Ovary (tissue), 9 donors: ENCODE results near the gene CCDC167. TPM values are rescaled to one million over a fixed set of nuclear protein-coding genes. Genes with fewer than 3 reads are reported as not detected.

Experiments
- DNase-seq, 5 donors: peaks; one replicate each; pipeline ENCODE4 v3.0.0-alpha.2; 2019 to 2020
- H3K27ac ChIP-seq, 2 donors: fragments of 200-600 bp; one replicate each; pipeline versions ENCODE4 v1.5.1 to v1.8.0; 2019 to 2022
- H3K27me3 ChIP-seq: fragments of 200-600 bp; one replicate; pipeline ENCODE4 v1.8.0; 2022
- H3K36me3 ChIP-seq: fragments of 200-600 bp; sonication (generic); one replicate; pipeline ENCODE4 v1.5.1; 2019
- H3K4me1 ChIP-seq: one replicate; pipeline ENCODE4 v1.8.1; 2013; ENCODE audit warnings: mild to moderate bottlenecking, moderate library complexity; ENCODE audit not compliant: insufficient read depth
- H3K4me3 ChIP-seq: fragments of 200-600 bp; sonication (generic); one replicate; pipeline ENCODE4 v1.5.1; 2017
- H3K9me3 ChIP-seq, 2 donors: fragments of 200-600 bp in 1 of 2; sonication (generic) in 1 of 2; one replicate each; pipeline versions ENCODE4 v1.5.1 to v1.8.1; 2013 to 2019; ENCODE audit warnings: mild to moderate bottlenecking in 1 of 2, moderate library complexity in 1 of 2
- CTCF ChIP-seq, 3 donors: fragments of 450-650 bp in 2 of 3; fragments of 200-600 bp in 1 of 3; IDR thresholded peaks; one replicate each; pipeline versions ENCODE4 v1.5.1 to v1.8.0; 2016 to 2022; ENCODE audit warnings: antibody characterized with exemption in 3 of 3, mild to moderate bottlenecking in 1 of 3
- EP300 ChIP-seq: sonication (generic); formaldehyde crosslinking; IDR thresholded peaks from one replicate; pipeline ENCODE4 v1.6.1; 2017; ENCODE audit warnings: antibody characterized with exemption
- POLR2A ChIP-seq: fragments of 450-650 bp; IDR thresholded peaks from one replicate; pipeline ENCODE4 v1.6.1; 2017; ENCODE audit warnings: antibody characterized with exemption, mild to moderate bottlenecking, moderate library complexity
- WGBS, 3 donors: extraction: QIAGEN DNeasy Blood & Tissue Kit in 1 of 3; methylation state at CpG; one replicate each; pipeline versions ENCODE4 v1.1.5 to v1.1.7; 2013 to 2017; 5-methylcytosine and 5-hydroxymethylcytosine counted together
- intact Hi-C, 4 donors: fragments of 100-400 bp; cut with DNase I; formaldehyde crosslinking; loops; one replicate each; pipeline versions ENCODE4 v1.11.0 to v1.15.1; 2022 to 2023
- polyA plus RNA-seq, 2 donors: library from polyadenylated mRNA; stranded (reverse); fragments of 200-250 nt in 1 of 2; fragments of 350-450 nt in 1 of 2; fragmentation: Illumina TruSeq in 1 of 2; extraction: RNeasy Lipid Tissue Mini Kit (QIAGEN cat#74804) in 1 of 2; gene quantifications; one replicate each; pipeline ENCODE4 v1.2.3, GENCODE V29; 2013 to 2014
- total RNA-seq, 7 donors: library from RNA; depleted of rRNA in 2 of 7; stranded (reverse); fragments of >200 nt in 2 of 7; fragmentation: NEBNext Ultra II Directional in 3 of 7; extraction: Animal tissue kit (Norgen Biotek cat#: 25700) in 3 of 7; gene quantifications; one replicate each; pipeline versions ENCODE4 v1.1.0 to v1.2.4, GENCODE V29; 2016 to 2023
- donor health status: DM: no; HTN: no; CAD: no; lungs with moderate emphysema.
- donor health status: DM: no; HTN: no; CAD: no.
- donor health status: Bipolar disorder and iron deficiency.
- donor health status: DM: yes; HTN: yes; CAD: no.
- donor health status: DM: no; HTN: no; CAD: no.
- donor health status: DM: yes; HTN: yes; CAD: no.

The CCDC167 gene
- total and polyA plus RNA-seq, 9 donors = 4.4 to 21.9 (median 9.0) TPM

- no peak overlapping the region for H3K4me3 ChIP-seq
- intact Hi-C loops = no loop called here
- no peaks in the 10 kb centered on the region for H3K4me1 ChIP-seq
- H3K9me3 ChIP-seq = no peaks in the 10 kb centered on the region
- no peak for TF ChIP-seq EP300
- no peak for TF ChIP-seq CTCF (IDR thresholded peaks at IDR 0.05)
- no peak for TF ChIP-seq POLR2A
- WGBS, 3 donors = 84 to 85% (median 85%) methylated on average over 3 of the region's 3 CpGs
- no peak overlapping the region for H3K27ac ChIP-seq
- no peaks in the 10 kb centered on the region for H3K27me3 ChIP-seq
- H3K36me3 ChIP-seq = no peaks in the 10 kb centered on the region
- no peak for DNase-seq
Observed at GRCh38 chr6:37522836-37523235, 23.1 kb upstream of the CCDC167 start.

- TF ChIP-seq EP300 (no peak), CTCF (IDR thresholded peaks at IDR 0.05) (no peak), POLR2A (no peak)
- no peak for DNase-seq
- Histone ChIP-seq H3K27me3 (no peaks in the 10 kb centered on the region), H3K27ac (no peak overlapping the region), H3K4me3 (no peak overlapping the region), H3K36me3 (no peaks in the 10 kb centered on the region), H3K4me1 (no peaks in the 10 kb centered on the region), H3K9me3 (no peaks in the 10 kb centered on the region)
- WGBS, 3 donors = 63 to 70% (median 64%) methylated on average over 4 of the region's 4 CpGs
- intact Hi-C loops = no loop called here
Observed at GRCh38 chr6:37521674-37522073, 22.0 kb upstream of the CCDC167 start.

- H3K36me3 ChIP-seq = no peaks in the 10 kb centered on the region
- DNase-seq = no peak
- 69 to 75% (median 74%) methylated on average over 6 of the region's 6 CpGs for WGBS, 3 donors
- H3K4me1 ChIP-seq = no peaks in the 10 kb centered on the region
- H3K27me3 ChIP-seq = no peaks in the 10 kb centered on the region
- no peak overlapping the region for H3K27ac ChIP-seq
- H3K9me3 ChIP-seq = no peaks in the 10 kb centered on the region
- intact Hi-C loops = no loop called here
- TF ChIP-seq CTCF (IDR thresholded peaks at IDR 0.05) = no peak
- TF ChIP-seq EP300 = no peak
- TF ChIP-seq POLR2A = no peak
- H3K4me3 ChIP-seq = no peak overlapping the region
Observed at GRCh38 chr6:37520926-37521325, 21.2 kb upstream of the CCDC167 start.

- Histone ChIP-seq H3K9me3 (no peaks in the 10 kb centered on the region), H3K4me3 (no peak overlapping the region), H3K27ac (no peak overlapping the region), H3K4me1 (no peaks in the 10 kb centered on the region), H3K27me3 (no peaks in the 10 kb centered on the region), H3K36me3 (no peaks in the 10 kb centered on the region)
- TF ChIP-seq EP300 (no peak), CTCF (IDR thresholded peaks at IDR 0.05) (no peak), POLR2A (no peak)
- no peak for DNase-seq
- intact Hi-C loops = no loop called here
- 93 to 96% (median 93%) methylated on average over 5 of the region's 5 CpGs for WGBS, 3 donors
Observed at GRCh38 chr6:37519461-37519860, 19.8 kb upstream of the CCDC167 start.

GRCh38 chr6:37518116-37518515, 18.4 kb upstream of the CCDC167 start:
- intact Hi-C loops = no loop called here
- WGBS, 3 donors = 69 to 77% (median 73%) methylated on average over 6 of the region's 6 CpGs

More at GRCh38 chr6:37518116-37518515, 18.4 kb upstream of the CCDC167 start:
- TF ChIP-seq CTCF (IDR thresholded peaks at IDR 0.05) (no peak), EP300 (no peak), POLR2A (no peak)
- no peaks in the 10 kb centered on the region for H3K4me1 ChIP-seq
- no peak overlapping the region for H3K4me3 ChIP-seq
- no peak for DNase-seq
- H3K27me3 ChIP-seq = no peaks in the 10 kb centered on the region
- H3K27ac ChIP-seq = no peak overlapping the region
- no peaks in the 10 kb centered on the region for H3K36me3 ChIP-seq
- H3K9me3 ChIP-seq = no peaks in the 10 kb centered on the region
